ENCODE measurements around the gene TGFBR3. TPM values are rescaled to one million over a fixed set of nuclear protein-coding genes. Genes with fewer than 3 reads are reported as not detected.

Gene TGFBR3
- 1 to 10 TPM; 4.4 to 4.7 TPM for total RNA-seq

DNA sequence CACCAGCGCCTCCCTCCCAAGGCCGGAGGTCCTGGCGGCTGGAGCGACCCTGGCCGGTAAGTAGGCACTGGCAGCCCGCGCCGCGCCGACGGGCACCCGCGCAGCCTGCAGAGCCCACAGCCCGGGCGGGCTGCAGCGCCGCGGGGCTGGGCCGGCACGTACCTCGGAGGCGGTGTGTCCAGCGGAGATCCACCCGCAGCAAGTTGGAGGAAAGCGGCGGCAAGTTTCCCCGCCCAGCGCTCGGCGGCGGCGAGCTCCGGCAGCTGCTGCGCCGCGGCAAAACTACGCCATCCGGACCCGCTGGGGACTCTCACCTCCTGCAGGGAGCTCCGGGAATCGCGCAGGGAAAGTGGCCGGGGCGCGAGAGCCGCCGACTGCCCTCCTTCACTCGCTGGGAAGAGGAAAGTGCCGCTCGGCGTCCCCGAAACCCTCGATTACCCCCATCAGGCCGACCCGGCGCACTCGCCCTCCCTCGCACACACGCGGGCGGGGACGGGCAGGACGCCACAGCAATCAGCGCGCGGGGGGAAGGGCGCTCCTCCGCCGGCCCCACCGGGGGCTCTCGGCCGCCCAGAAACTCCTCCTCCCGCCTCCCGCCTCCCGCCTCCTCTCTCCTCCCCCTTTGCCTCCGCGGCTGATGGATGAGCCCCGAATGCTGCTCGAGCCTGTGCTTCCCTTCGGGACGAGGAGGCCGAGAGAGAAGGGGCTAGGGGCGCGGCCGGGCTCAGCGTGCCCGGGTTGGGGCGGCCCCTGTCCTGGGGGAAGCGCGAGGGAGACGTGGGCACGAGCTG lies at the start of gene TGFBR3:
TGFBR3 (minus strand) TSS at position 436 of the 791 bp plus-strand sequence. CDS start 24,620 bp downstream, outside the sequence.
- H3K4me3 Mint-ChIP-seq, result peak within 1 kb of the TSS; percentile 88
- peak; percentile 81 for DNase-seq
- peaks cover 4% of the 10 kb centered on the region for H3K36me3 Mint-ChIP-seq
- H3K9me3 Mint-ChIP-seq, result no peaks in the 10 kb centered on the region
- H3K27me3 Mint-ChIP-seq, result peaks cover 27% of the 10 kb centered on the region
- peak within 1 kb of the TSS; percentile 16 for H3K27ac Mint-ChIP-seq
- peaks cover 41% of the 10 kb centered on the region for H3K4me1 Mint-ChIP-seq

DNA sequence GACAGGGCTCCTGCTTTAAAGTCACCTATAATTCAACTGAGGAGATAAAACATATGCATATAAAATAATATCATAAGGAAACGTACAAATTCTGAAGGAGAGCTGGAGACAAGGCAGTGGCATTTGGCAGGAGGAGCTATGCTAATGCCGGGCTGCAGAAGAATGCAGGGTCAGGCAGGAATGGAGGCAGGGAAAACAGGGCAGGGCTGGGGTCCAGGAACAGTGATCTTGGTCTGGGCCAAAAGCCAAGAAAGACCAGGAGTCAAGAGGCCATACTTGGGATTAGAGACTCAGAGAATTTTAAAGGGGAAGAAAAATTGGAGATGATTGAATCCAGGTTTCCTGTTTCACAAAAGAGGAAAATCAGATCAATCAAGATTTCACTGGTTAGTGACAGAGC lies 43.3 kb upstream of the TGFBR3 start:
- no peak overlapping the region for H3K27ac Mint-ChIP-seq
- H3K9me3 Mint-ChIP-seq, result no peaks in the 10 kb centered on the region
- H3K36me3 Mint-ChIP-seq, result no peaks in the 10 kb centered on the region
- H3K4me3 Mint-ChIP-seq, result no peak overlapping the region
- peaks cover 1% of the 10 kb centered on the region for H3K4me1 Mint-ChIP-seq
- DNase-seq, result no peak
- no peaks in the 10 kb centered on the region for H3K27me3 Mint-ChIP-seq

DNA sequence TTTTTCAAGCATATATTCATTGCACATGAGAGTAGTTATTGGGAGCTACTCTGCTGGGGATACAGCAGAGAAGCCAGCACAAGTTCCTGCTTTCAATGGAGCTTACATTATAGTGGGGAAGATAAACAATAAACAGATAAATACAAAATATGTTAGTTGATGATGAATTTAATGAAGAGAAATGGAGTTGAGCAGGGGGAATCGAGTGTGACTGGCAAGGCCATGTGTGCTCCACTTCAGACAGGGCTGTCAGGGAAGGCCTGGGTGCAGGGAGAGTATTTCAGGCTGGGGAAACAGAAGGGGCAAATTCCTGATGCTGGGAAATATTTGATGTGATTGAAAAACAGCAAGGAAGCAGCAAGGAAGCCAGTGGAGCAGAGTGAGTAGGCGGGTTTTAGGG lies 42.1 kb upstream of the TGFBR3 start:
- Mint-ChIP-seq H3K9me3 (no peaks in the 10 kb centered on the region), H3K27ac (no peak overlapping the region)

DNA sequence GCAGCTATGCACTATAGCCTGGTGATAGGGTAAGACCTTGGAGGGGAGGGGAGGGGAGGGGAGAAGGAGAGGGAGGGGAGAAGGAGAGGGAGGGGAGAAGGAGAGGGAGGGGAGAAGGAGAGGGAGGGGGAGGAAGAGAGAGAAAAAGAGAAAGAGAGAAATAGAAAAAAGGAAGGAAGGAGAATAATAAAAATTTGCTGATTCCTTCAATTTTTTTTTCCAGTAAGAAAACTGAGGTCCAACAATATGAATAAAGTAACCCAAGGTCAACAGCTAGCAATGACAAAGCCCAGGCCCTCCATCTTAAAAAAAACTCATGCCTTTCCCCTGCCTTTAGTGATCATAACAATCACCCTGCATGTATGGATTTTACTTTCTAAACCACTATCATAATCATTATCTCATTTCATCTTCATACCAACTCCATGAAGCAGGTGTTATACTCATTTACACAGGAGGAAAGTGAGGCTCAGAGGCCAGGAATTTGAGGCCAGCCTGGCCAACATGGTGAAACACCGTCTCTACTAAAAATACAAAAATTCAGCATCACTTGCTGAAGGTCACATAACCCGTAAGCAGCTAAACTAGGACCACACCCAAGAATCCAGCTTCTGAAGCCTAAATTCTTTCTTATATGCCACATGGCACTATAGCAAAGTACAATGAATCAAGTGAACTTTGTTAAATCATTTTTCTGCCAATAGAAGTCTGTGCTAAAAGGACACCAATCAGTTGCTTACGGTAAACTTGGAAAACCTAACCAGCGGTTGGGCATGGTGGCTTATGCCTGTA lies 39.9 kb upstream of the TGFBR3 start:
- H3K27ac Mint-ChIP-seq, result no peak overlapping the region
- H3K4me3 Mint-ChIP-seq, result no peak overlapping the region
- no peak for DNase-seq
- H3K4me1 Mint-ChIP-seq, result peaks cover 8% of the 10 kb centered on the region
- H3K27me3 Mint-ChIP-seq, result no peaks in the 10 kb centered on the region
- no peaks in the 10 kb centered on the region for H3K36me3 Mint-ChIP-seq
- H3K9me3 Mint-ChIP-seq, result no peaks in the 10 kb centered on the region

More for the DNA sequence above, 42.1 kb upstream of the TGFBR3 start:
- no peaks in the 10 kb centered on the region for H3K27me3 Mint-ChIP-seq
- no peak overlapping the region for H3K4me3 Mint-ChIP-seq
- H3K4me1 Mint-ChIP-seq, result peaks cover 8% of the 10 kb centered on the region
- H3K36me3 Mint-ChIP-seq, result no peaks in the 10 kb centered on the region
- DNase-seq, result no peak

DNA sequence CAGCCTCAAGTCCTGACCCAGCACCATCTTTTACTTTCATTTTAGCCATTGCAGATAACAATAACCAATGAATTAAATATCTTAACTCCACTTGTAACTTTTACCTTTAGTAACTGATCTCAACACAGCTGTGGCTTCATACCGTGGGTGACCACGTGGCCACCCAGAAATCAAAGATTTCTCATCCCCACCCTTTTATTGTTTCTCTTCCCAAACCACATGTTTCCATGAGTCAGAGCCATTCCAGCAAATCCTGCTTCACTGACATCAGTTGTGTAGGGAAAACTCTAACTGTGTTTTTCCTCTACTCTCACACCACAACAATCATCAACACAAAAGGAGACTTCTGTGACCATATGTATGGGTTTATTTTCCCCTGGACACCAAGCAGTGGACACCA lies 38.2 kb upstream of the TGFBR3 start:
- peak overlapping the region; percentile 40 for H3K27ac Mint-ChIP-seq
- no peak overlapping the region for H3K4me3 Mint-ChIP-seq
- no peaks in the 10 kb centered on the region for H3K27me3 Mint-ChIP-seq
- H3K36me3 Mint-ChIP-seq, result no peaks in the 10 kb centered on the region
- H3K9me3 Mint-ChIP-seq, result no peaks in the 10 kb centered on the region
- DNase-seq, result no peak
- peaks cover 8% of the 10 kb centered on the region for H3K4me1 Mint-ChIP-seq

DNA sequence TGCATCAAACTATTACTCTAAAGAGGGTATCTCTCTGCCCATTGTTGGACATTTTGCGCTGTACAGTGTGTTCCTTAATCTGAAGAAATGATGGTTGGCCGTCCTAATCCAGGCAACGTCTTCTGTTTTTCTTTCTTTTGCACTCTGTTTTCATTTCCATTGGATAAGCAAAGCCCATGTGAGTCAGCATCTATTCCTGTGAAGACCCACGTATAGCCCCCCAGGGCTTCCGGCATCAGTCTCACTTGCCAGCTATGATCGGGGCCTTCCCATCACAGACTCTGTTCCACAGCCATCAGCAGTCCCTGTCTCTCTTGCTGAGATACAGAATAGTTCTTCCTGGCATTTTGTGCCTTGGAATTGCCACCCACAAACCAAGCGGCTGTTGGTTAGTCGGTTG lies 34.0 kb upstream of the TGFBR3 start:
- Mint-ChIP-seq H3K36me3 (no peaks in the 10 kb centered on the region), H3K4me1 (peaks cover 8% of the 10 kb centered on the region), H3K4me3 (no peak overlapping the region), H3K27me3 (no peaks in the 10 kb centered on the region), H3K27ac (no peak overlapping the region), H3K9me3 (no peaks in the 10 kb centered on the region)
- DNase-seq, result no peak

DNA sequence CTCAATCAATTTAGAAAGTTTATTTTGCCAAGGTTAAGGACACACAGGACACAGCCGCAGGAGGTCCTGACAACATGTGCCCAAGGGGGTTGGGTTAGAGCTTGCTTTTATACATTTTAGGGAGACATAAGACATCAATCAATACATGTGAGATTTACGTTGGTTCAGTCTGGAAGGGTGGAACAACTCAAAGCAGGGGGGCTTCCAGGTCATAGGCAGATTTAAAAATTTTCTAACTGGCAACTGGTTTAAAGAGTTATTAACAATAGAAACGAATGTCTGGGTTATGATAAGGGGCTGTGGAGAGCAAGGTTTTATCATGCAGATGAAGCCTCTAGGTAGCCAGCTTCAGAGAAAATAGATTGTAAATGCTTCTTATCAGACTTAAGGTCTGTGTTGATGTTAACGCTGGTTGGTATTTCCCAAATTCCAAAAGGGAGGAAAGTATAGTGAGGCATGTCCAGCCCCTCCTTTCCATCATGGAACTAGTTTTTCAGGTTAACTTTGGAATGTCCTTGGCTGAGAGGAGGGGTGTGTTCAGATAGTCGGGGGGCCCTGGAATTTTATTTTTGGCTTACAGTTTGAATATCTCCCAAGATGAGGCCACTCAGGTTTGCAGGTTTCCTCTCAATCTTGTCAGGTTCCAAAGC lies 31.0 kb upstream of the TGFBR3 start:
- no peaks in the 10 kb centered on the region for H3K9me3 Mint-ChIP-seq
- no peak overlapping the region for H3K27ac Mint-ChIP-seq
- no peaks in the 10 kb centered on the region for H3K36me3 Mint-ChIP-seq
- no peak for DNase-seq
- H3K27me3 Mint-ChIP-seq, result no peaks in the 10 kb centered on the region
- H3K4me1 Mint-ChIP-seq, result no peaks in the 10 kb centered on the region
- H3K4me3 Mint-ChIP-seq, result no peak overlapping the region

DNA sequence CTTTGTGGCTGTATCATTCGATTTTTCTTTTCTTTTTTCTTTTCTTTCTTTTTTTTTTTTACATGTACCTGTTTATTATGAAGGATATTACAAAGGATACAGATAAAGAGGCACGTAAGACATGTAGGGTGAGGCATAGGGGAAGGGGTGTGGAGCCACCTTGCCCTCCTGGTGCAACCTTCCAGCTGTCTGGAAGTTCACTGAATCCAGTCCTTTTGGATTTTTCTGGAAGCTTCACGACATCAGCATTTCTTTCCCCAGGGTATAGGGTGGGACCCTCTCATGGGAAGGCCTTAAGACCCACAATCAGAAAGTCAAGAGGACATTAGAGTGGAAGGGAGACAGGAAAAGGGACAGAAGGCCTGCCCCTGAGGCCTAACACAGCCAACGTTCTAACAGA lies 30.1 kb upstream of the TGFBR3 start:
- H3K4me1 Mint-ChIP-seq, result no peaks in the 10 kb centered on the region
- H3K27me3 Mint-ChIP-seq, result peaks cover 5% of the 10 kb centered on the region
- no peaks in the 10 kb centered on the region for H3K9me3 Mint-ChIP-seq
- H3K36me3 Mint-ChIP-seq, result no peaks in the 10 kb centered on the region
- no peak for DNase-seq
- no peak overlapping the region for H3K4me3 Mint-ChIP-seq
- no peak overlapping the region for H3K27ac Mint-ChIP-seq

DNA sequence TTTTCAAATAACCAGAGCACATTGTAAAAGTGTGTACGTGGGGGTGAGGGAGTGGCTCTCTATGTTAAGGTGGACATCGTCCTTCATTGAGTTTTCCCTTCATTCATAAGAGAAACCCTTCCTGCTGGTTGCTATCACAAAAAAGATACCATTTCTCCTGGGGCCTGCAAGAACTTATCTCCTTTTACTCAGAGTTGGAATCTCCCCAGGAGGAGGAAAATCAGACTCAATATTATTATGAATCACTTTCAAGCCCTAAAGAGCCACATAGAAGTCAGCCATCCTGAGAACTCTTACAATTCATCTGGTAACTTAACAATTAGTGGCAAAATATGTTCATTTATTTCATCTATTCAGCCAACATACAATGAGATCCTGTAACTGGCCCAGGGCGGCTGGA lies 27.1 kb upstream of the TGFBR3 start:
- H3K27ac Mint-ChIP-seq, result no peak overlapping the region
- H3K36me3 Mint-ChIP-seq, result no peaks in the 10 kb centered on the region
- no peaks in the 10 kb centered on the region for H3K9me3 Mint-ChIP-seq
- DNase-seq, result no peak
- H3K27me3 Mint-ChIP-seq, result peaks cover 6% of the 10 kb centered on the region
- no peaks in the 10 kb centered on the region for H3K4me1 Mint-ChIP-seq
- H3K4me3 Mint-ChIP-seq, result no peak overlapping the region

DNA sequence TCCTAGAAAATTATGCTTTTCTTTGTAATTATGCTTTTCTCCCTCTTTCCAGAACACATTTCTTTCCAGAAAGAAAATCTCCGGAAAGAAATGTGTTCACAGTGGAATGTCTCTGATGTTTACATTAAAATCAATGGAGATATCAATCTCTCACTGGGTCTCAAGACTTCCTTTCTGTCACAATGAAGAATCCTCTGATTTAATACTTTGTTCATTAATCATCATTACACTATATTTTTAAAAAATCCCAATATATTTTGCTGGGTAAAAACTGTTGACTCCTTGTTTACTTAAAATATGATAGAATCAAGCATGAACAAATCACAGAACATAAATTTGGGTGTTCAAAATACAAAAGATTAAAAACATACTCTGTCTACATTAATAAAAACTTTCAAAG lies 26.3 kb upstream of the TGFBR3 start:
- Mint-ChIP-seq H3K27me3 (peaks cover 6% of the 10 kb centered on the region), H3K4me1 (no peaks in the 10 kb centered on the region), H3K27ac (no peak overlapping the region), H3K4me3 (no peak overlapping the region), H3K9me3 (no peaks in the 10 kb centered on the region), H3K36me3 (no peaks in the 10 kb centered on the region)
- no peak for DNase-seq

DNA sequence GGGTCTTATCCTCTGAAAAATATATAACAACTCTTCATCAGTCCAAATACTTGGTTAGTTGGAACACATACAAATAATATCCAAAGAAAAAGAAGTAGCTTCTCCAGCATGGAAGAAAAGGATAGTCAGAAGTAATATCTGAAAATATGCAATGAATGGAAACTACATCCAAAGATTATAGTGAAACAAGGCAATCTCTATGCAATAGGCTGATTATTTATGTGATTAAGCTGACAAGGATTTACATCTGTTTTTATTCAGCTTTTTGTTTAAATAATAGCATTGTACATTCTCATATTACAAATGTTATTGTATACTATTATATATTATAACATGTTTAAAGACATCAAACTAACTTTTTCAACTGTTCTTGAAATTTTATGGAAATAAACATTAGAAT lies 15.3 kb upstream of the TGFBR3 start:
- H3K9me3 Mint-ChIP-seq, result no peaks in the 10 kb centered on the region
- DNase-seq, result no peak
- H3K27me3 Mint-ChIP-seq, result peaks cover 6% of the 10 kb centered on the region
- H3K4me1 Mint-ChIP-seq, result peaks cover 3% of the 10 kb centered on the region
- no peak overlapping the region for H3K27ac Mint-ChIP-seq
- no peak overlapping the region for H3K4me3 Mint-ChIP-seq
- H3K36me3 Mint-ChIP-seq, result no peaks in the 10 kb centered on the region

DNA sequence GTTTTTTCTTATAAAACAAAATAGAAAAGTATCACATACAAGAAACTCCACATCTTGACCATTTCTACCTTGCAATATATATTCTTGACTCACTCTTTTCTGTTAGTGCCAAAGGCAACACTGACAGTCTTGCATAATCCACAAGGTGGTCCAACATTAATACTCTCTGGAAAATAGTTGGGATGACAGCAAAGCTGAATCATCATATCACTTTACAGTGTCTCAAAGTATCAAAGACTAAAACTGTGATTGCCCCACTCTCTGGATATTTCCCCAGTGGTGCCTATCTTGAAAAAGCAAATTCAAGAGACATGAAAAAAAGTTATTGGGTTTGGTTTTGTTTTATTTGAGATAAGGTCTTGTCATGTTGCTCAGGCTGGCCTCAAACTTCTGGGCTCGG lies 14.6 kb upstream of the TGFBR3 start:
- peaks cover 7% of the 10 kb centered on the region for H3K4me1 Mint-ChIP-seq
- no peaks in the 10 kb centered on the region for H3K9me3 Mint-ChIP-seq
- DNase-seq, result no peak
- H3K36me3 Mint-ChIP-seq, result no peaks in the 10 kb centered on the region
- peaks cover 6% of the 10 kb centered on the region for H3K27me3 Mint-ChIP-seq
- H3K4me3 Mint-ChIP-seq, result no peak overlapping the region
- H3K27ac Mint-ChIP-seq, result no peak overlapping the region

DNA sequence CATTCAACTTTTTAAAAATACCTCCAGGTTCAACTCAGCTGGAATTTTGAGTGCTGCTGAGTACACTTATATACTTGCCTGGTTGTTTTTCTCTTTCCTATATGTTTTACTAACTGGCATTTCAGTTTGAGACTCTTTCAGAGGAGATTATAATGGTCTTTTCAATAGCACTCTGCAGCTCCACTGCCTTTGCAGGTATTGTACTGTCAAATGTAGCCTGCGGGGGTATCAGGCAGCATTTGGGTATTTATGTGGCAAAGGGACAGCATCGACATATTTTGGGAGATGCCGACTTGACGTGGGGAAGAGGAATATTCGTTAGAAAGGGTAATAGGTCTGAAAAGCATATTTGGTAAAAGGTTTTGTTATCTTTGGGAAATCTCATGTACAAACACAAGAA lies 11.1 kb upstream of the TGFBR3 start:
- no peak for DNase-seq
- no peak overlapping the region for H3K4me3 Mint-ChIP-seq
- H3K27me3 Mint-ChIP-seq, result peaks cover 12% of the 10 kb centered on the region
- H3K9me3 Mint-ChIP-seq, result no peaks in the 10 kb centered on the region
- no peaks in the 10 kb centered on the region for H3K36me3 Mint-ChIP-seq
- no peak overlapping the region for H3K27ac Mint-ChIP-seq
- peaks cover 13% of the 10 kb centered on the region for H3K4me1 Mint-ChIP-seq

DNA sequence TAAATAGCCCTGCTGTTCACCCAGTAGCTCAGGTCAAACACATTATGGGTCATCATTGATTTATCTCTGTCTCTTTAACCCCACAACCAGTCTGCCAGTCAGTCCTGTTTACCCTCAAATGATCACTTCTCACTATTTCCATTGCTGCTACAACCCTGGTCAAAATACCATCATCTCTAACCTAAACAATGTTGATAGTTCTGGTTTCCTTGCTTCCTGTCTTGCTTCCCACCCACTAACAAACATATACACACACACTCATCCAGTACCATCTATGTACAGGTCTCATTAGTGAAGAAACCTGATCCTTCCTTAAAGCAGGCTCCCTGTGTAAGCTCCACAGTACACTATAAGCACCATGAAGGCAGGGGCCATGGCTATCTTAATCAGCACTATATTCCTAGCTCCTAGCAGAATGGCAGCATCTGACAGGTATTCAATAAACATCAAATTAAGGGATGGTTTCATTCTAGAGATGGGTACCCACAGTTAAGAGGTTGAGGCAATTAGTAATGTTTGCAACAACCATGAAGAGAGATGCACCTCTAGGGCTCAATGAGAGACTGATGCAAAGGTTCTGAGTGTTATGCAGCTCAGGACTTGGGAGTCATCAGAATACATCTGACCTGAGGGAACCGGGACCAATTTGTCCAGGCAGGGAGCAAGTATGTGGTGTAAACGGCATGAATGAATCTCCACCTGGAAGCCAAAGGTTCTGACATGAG lies 10.0 kb upstream of the TGFBR3 start:
- no peak for DNase-seq
- Mint-ChIP-seq H3K9me3 (no peaks in the 10 kb centered on the region), H3K36me3 (peaks cover 3% of the 10 kb centered on the region), H3K27me3 (peaks cover 12% of the 10 kb centered on the region), H3K27ac (no peak overlapping the region), H3K4me3 (no peak overlapping the region), H3K4me1 (peaks cover 20% of the 10 kb centered on the region)

All from activated naive CD8-positive, alpha-beta T cell treated with anti-CD3 and anti-CD28 coated beads for 36 hours (primary cell).